ENCODE results near the gene SMPX.

SMPX gene

DNA sequence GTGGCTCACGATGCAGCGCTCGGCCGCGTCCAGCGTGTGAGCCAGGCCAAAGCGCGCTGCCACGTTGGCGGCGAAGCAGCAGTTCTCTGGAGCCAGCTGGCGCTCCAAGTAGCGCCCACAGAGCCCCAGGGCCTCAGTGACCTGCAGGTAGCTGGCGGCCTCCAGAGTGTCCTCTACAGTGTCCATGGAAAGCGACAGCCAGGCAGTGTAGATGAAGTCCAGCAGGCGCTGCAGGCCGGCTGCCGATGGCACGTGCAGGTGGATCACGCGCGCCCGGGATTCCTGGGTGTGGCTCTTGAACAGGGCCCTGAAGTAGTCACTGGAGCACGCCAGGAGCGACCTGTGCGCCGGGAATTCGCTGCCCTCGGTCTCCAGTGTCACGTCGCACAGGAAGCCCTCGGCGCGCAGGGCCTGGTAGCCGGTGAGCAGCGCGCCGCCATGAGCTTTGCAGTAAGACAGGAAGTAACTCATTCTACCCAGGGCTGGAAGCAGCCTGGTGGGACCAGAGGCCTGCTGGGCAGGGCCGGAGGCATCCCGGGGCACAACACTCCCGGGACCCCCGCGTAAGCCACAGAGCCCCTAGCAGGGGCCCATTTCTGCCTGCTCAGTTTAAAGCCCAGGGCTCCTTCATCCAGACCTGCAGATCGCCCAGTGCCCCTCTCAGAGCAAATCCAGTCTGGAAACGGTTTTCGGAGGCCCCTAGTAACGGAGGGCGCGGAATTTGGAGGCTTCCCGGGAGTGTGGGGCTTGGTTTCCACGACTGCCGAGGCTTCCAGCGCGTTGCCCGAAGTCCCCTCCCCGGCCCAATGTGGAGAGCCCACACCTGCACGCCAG lies 100.4 kb downstream of the SMPX start:
- peaks cover 0 to 23% (median 0%) of the 10 kb centered on the region in 11 experiments; a peak in 7 of 22 replicates for H3K36me3 ChIP-seq
- H3K27ac ChIP-seq = no peak overlapping the region
- no peaks in the 10 kb centered on the region for H4K20me1 ChIP-seq
- H3K27me3 ChIP-seq = no peaks in the 10 kb centered on the region
- no peak for TF ChIP-seq Cebpa-rat (IDR thresholded peaks at IDR 0.05)
- peaks cover 34 to 37% (median 35%) of the 10 kb centered on the region in 11 experiments for H3K9me3 ChIP-seq (replicated peaks in 1 of 11)
- no peak overlapping the region for H3K9ac ChIP-seq
- H3K4me1 ChIP-seq = no peaks in the 10 kb centered on the region
- H3K4me3 ChIP-seq = peak overlapping the region in 1 of 10 experiments; percentile 20; a peak in 1 of 20 replicates
- no peak overlapping the region for H3K4me2 ChIP-seq

DNA sequence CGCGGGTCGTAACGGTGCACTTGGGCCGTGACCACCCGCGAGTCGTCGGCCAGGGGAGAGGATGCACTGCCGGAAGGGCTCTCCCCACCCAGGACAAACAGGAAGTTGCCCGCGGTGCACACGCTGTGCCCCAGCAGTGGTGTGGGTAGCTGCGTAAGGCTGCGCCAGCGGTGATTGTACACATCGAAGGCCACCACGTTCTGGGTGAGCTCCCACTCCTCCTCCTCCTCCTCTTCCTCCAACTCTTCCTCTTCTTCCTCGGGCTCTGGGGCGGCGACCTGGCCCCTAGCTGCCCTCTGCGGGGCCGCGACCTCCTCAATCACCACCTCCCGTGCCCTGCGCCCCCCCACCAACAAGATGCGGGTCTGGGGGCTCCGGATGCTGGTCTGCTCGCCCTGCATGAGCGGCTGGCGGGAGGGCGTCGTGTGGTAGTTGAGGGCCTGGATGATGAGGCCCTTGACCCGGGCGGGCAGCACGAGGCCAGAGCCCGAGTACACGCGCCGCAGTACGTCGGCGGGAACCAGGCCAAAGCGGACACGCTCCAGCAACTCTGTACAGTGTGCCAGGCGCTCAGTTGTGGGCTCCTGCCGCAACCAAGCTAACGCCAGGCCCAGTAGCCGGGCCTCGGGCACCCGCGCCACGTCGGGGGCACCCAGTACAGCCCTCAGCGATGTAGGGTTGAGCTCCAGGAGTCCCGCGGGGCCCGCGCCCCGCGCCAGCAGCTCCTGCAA lies 101.2 kb downstream of the SMPX start:
- TF ChIP-seq Cebpa-rat (IDR thresholded peaks at IDR 0.05) = no peak

More for the DNA sequence above, 101.2 kb downstream of the SMPX start:
- H4K20me1 ChIP-seq = no peaks in the 10 kb centered on the region
- H3K27ac ChIP-seq = no peak overlapping the region
- no peak overlapping the region for H3K9ac ChIP-seq
- no peak overlapping the region for H3K4me2 ChIP-seq
- H3K4me1 ChIP-seq = no peaks in the 10 kb centered on the region
- peak overlapping the region in 1 of 10 experiments; percentile 20; a peak in 1 of 20 replicates for H3K4me3 ChIP-seq
- peaks cover 0 to 23% (median 0%) of the 10 kb centered on the region in 11 experiments; a peak in 7 of 22 replicates for H3K36me3 ChIP-seq
- peaks cover 34 to 37% (median 35%) of the 10 kb centered on the region in 11 experiments for H3K9me3 ChIP-seq (replicated peaks in 1 of 11)
- H3K27me3 ChIP-seq = no peaks in the 10 kb centered on the region
